Renal pelvis (tissue), 4 donors: ENCODE results near the gene PRMT5. TPM values are rescaled to one million over a fixed set of nuclear protein-coding genes. Genes with fewer than 3 reads are reported as not detected.
"Not testable (repeated sequence)": the region's sequence is repeated elsewhere in the genome, so short reads cannot be mapped to it uniquely, and the experiment has no call there.

Source experiments
- DNase-seq: peaks from one replicate; pipeline ENCODE4 v3.0.0-alpha.2; 2013
- polyA plus RNA-seq, 3 donors: library from polyadenylated mRNA; unstranded; fragments of 120-200 nt; gene quantifications; one replicate each; pipeline ENCODE4 v1.2.1, GENCODE V29; 2013; ENCODE audit not compliant: insufficient read length in 3 of 3

PRMT5 gene
- polyA plus RNA-seq, 3 donors: 150 to 181 (median 161) TPM

- DNase-seq: no peak
Measured at GRCh38 chr14:22952418-22952817, 23.2 kb upstream of the PRMT5 start.

- DNase-seq: not testable (repeated sequence)
Measured at GRCh38 chr14:22951795-22952194, 22.6 kb upstream of the PRMT5 start.

- DNase-seq: no peak
Measured at GRCh38 chr14:22945642-22946041, 16.5 kb upstream of the PRMT5 start.

GRCh38 chr14:22939684-22940083 lies 10.5 kb upstream of the PRMT5 start:
- DNase-seq: no peak

- DNase-seq: no peak
Measured at GRCh38 chr14:22935156-22935555, 6.0 kb upstream of the PRMT5 start.

GRCh38 chr14:22932146-22932545 lies 3.0 kb upstream of the PRMT5 start:
- no peak for DNase-seq

GRCh38 chr14:22929961-22930364 lies 787 bp upstream of the PRMT5 start:
- no peak for DNase-seq

GRCh38 chr14:22928237-22929103 lies 706 bp downstream of the PRMT5 start:
- DNase-seq: no peak

GRCh38 chr14:22926316-22926715 lies 2.9 kb downstream of the PRMT5 start:
- DNase-seq: no peak

GRCh38 chr14:22925513-22925912 lies 3.7 kb downstream of the PRMT5 start:
- no peak for DNase-seq

- no peak for DNase-seq
Measured at GRCh38 chr14:22923746-22924145, 5.4 kb downstream of the PRMT5 start.

- no peak for DNase-seq
Measured at GRCh38 chr14:22922294-22922693, 6.9 kb downstream of the PRMT5 start.

- DNase-seq: no peak
Measured at GRCh38 chr14:22920697-22921096, 8.5 kb downstream of the PRMT5 start.

- no peak for DNase-seq
Measured at GRCh38 chr14:22919601-22919921, 9.6 kb downstream of the PRMT5 start.

- peak; percentile 100 for DNase-seq
Measured at GRCh38 chr14:22918804-22919600, 10.2 kb downstream of the PRMT5 start, which contains the start of gene RBM23. Gene RBM23 (minus strand): TSS chr14:22919149.

GRCh38 chr14:22915886-22916521 lies 13.2 kb downstream of the PRMT5 start:
- DNase-seq: no peak

- not testable (repeated sequence) for DNase-seq
Measured at GRCh38 chr14:22914836-22915235, 14.3 kb downstream of the PRMT5 start.

GRCh38 chr14:22910916-22911315 lies 18.3 kb downstream of the PRMT5 start:
- DNase-seq: no peak

- no peak for DNase-seq
Measured at GRCh38 chr14:22908601-22909000, 20.6 kb downstream of the PRMT5 start.

- no peak for DNase-seq
Measured at GRCh38 chr14:22907429-22907828, 21.7 kb downstream of the PRMT5 start.

- no peak for DNase-seq
Measured at GRCh38 chr14:22906073-22906472, 23.1 kb downstream of the PRMT5 start.

- no peak for DNase-seq
Measured at GRCh38 chr14:22905627-22906026, 23.5 kb downstream of the PRMT5 start.

GRCh38 chr14:22903742-22904087 lies 25.5 kb downstream of the PRMT5 start:
- DNase-seq: no peak
